ENCODE data around the gene OR2B2.
A peak's percentile ranks its signal among the peaks of the same experiment; 100 is the strongest.

DNA sequence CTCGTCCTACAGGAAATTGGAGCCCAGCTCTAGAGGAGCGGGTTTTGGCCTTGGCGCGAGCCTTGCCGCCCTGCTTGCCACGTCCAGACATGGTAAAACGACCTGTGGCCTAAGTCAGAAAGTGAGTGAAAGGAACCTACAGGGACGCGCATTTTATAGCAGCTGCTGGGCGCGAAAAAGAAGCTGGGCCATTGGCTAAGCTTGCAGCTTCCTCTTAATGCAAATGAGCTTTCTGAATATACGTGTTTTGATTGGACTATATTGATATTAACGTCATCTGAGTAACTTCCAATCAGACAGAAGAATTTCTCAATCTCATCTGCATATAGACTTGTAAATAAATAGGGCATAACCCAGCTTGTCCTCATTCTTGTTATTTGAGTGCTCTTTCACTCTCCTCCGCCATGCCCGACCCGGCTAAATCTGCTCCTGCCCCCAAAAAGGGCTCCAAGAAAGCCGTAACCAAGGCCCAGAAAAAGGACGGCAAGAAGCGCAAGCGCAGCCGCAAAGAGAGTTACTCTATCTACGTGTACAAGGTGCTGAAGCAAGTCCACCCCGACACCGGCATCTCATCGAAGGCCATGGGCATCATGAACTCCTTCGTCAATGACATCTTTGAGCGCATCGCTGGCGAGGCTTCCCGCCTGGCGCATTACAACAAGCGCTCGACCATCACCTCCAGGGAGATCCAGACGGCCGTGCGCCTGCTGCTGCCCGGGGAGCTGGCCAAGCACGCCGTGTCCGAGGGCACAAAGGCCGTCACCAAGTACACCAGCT, 18.9 kb downstream of the OR2B2 start:
- TF ChIP-seq CTCF (IDR thresholded peaks at IDR 0.05) (no peak), MAX (IDR thresholded peaks at IDR 0.05) (no peak; the same call in 1 of the 2 replicates), MAFK (IDR thresholded peaks at IDR 0.05; ENCODE audit: partially characterized antibody) (no peak), POLR2A (IDR thresholded peaks at IDR 0.05; ENCODE audit: low read length) (peak; percentile 97), FOSL2 (IDR thresholded peaks at IDR 0.05) (no peak), FOSL2 (CRISPR knock-in tag; IDR thresholded peaks at IDR 0.05) (no peak), SMC3 (IDR thresholded peaks at IDR 0.05) (no peak), RAD21 (conservative IDR thresholded peaks at IDR 0.05 in 1 of 2, IDR thresholded peaks at IDR 0.05 in 1 of 2) (no peak), PHF8 (IDR thresholded peaks at IDR 0.05; ENCODE audit: borderline replicate concordance, low read depth) (no peak), EP300 (IDR thresholded peaks at IDR 0.05) (no peak), RNF2 (IDR thresholded peaks at IDR 0.05; ENCODE audit: borderline replicate concordance, low read depth) (no peak), HDAC2 (IDR thresholded peaks at IDR 0.05) (no peak)
- TF ChIP-seq, protein P1, sequence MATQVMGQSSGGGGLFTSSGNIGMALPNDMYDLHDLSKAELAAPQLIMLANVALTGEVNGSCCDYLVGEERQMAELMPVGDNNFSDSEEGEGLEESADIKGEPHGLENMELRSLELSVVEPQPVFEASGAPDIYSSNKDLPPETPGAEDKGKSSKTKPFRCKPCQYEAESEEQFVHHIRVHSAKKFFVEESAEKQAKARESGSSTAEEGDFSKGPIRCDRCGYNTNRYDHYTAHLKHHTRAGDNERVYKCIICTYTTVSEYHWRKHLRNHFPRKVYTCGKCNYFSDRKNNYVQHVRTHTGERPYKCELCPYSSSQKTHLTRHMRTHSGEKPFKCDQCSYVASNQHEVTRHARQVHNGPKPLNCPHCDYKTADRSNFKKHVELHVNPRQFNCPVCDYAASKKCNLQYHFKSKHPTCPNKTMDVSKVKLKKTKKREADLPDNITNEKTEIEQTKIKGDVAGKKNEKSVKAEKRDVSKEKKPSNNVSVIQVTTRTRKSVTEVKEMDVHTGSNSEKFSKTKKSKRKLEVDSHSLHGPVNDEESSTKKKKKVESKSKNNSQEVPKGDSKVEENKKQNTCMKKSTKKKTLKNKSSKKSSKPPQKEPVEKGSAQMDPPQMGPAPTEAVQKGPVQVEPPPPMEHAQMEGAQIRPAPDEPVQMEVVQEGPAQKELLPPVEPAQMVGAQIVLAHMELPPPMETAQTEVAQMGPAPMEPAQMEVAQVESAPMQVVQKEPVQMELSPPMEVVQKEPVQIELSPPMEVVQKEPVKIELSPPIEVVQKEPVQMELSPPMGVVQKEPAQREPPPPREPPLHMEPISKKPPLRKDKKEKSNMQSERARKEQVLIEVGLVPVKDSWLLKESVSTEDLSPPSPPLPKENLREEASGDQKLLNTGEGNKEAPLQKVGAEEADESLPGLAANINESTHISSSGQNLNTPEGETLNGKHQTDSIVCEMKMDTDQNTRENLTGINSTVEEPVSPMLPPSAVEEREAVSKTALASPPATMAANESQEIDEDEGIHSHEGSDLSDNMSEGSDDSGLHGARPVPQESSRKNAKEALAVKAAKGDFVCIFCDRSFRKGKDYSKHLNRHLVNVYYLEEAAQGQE (IDR thresholded peaks at IDR 0.05) = no peak; the same call in 1 of the 2 replicates
